H1 (cell line): Measurements from ENCODE around the gene UCHL5. TPM values are rescaled to one million over a fixed set of nuclear protein-coding genes. Genes with fewer than 3 reads are reported as not detected.

Experiments
- CTCF ChIA-PET: fragments of 300-600 bp; sonication (Branson Sonifier 250); formaldehyde crosslinking; loops from one replicate; lab custom pipeline; 2021; ENCODE audit not compliant: partially characterized antibody; lab: Charles Lee
- POLR2A ChIA-PET: fragments of 300-600 bp; sonication (Branson Sonifier 250); formaldehyde crosslinking; loops from one replicate; lab custom pipeline; 2021; ENCODE audit warnings: inconsistent platforms; ENCODE audit not compliant: partially characterized antibody; lab: Charles Lee
- DNase-seq, 2 experiments: peaks; one replicate each; pipeline versions ENCODE4 v3.0.0 to v3.0.0-alpha.2; 2010 to 2022; ENCODE audit warnings: low spot score in 2 of 2, low read depth in 1 of 2, mixed read lengths in 1 of 2
- FAIRE-seq: peaks from 2 replicates; lab custom pipeline; 2011; peaks lifted over from hg19 to GRCh38; lab: Jason Lieb, UNC
- H2AFZ ChIP-seq: 2 replicates; pipeline ENCODE4 v1.8.1; 2012; ENCODE audit warnings: low read length, inconsistent platforms
- H2AK5ac ChIP-seq: 2 replicates; pipeline ENCODE4 v1.6.1; 2013; ENCODE audit warnings: low read depth, low read length
- H2BK120ac ChIP-seq: replicated peaks from 2 replicates; pipeline ENCODE3; 2013; ENCODE audit warnings: low read depth, low read length, inconsistent platforms
- H2BK12ac ChIP-seq: 2 replicates; pipeline ENCODE4 v1.6.1; 2013; ENCODE audit warnings: low read depth, low read length
- H2BK15ac ChIP-seq: 2 replicates; pipeline ENCODE4 v1.6.1; 2013; ENCODE audit warnings: low read length
- H2BK20ac ChIP-seq: 2 replicates; pipeline ENCODE4 v1.6.1; 2013; ENCODE audit warnings: low read length
- H2BK5ac ChIP-seq: 2 replicates; pipeline ENCODE4 v1.6.1; 2013; ENCODE audit warnings: low read depth, low read length
- H3K14ac ChIP-seq: 2 replicates; pipeline ENCODE4 v1.6.1; 2013; ENCODE audit warnings: inconsistent platforms; ENCODE audit not compliant: insufficient read length
- H3K18ac ChIP-seq: 2 replicates; pipeline ENCODE4 v1.6.1; 2013; ENCODE audit warnings: low read length; ENCODE audit errors: extremely low read depth
- H3K23ac ChIP-seq: 2 replicates; pipeline ENCODE4 v1.6.1; 2013; ENCODE audit warnings: inconsistent platforms; ENCODE audit not compliant: insufficient read length
- H3K23me2 ChIP-seq: 2 replicates; pipeline ENCODE4 v1.6.1; 2013; ENCODE audit warnings: low read depth, low read length
- H3K27ac ChIP-seq: 2 replicates; pipeline ENCODE4 v1.6.1; 2011; ENCODE audit warnings: low read depth, low read length, inconsistent platforms
- H3K27me3 ChIP-seq, 4 experiments: replicated peaks in 1 of 4; 1 replicate in 1 of 4; 2 replicates in 3 of 4; pipeline versions ENCODE4 v1.6.1 to v1.8.1; 2011 to 2013; ENCODE audit warnings: low read length in 3 of 4, mild to moderate bottlenecking in 3 of 4, inconsistent platforms in 2 of 4, mixed read lengths in 2 of 4, moderate library complexity in 1 of 4; ENCODE audit not compliant: control insufficient read depth in 3 of 4, insufficient read depth in 3 of 4; ENCODE audit errors: extremely low read depth in 1 of 4
- H3K36me3 ChIP-seq, 4 experiments: 2 replicates each; pipeline versions ENCODE4 v1.6.1 to v1.8.1; 2011 to 2013; ENCODE audit warnings: mild to moderate bottlenecking in 4 of 4, low read length in 3 of 4, moderate library complexity in 2 of 4, control low read depth in 1 of 4, inconsistent platforms in 1 of 4; ENCODE audit not compliant: insufficient read depth in 4 of 4, control insufficient read depth in 2 of 4
- H3K4ac ChIP-seq: replicated peaks from 2 replicates; pipeline ENCODE3; 2013; ENCODE audit warnings: low read length, low read depth, mixed read lengths, inconsistent platforms; ENCODE audit not compliant: insufficient read length
- H3K4me1 ChIP-seq, 4 experiments: replicated peaks in 1 of 4; 1 replicate in 1 of 4; 2 replicates in 3 of 4; pipeline versions ENCODE4 v1.6.1 to v1.8.1; 2011 to 2013; ENCODE audit warnings: low read length in 3 of 4, inconsistent platforms in 2 of 4, mixed read lengths in 1 of 4; ENCODE audit not compliant: insufficient read depth in 4 of 4, control insufficient read depth in 3 of 4
- H3K4me2 ChIP-seq, 2 experiments: 2 replicates each; pipeline versions ENCODE4 v1.6.1 to v1.8.1; 2011 to 2013; ENCODE audit warnings: low read depth in 2 of 2, low read length in 2 of 2, control low read depth in 1 of 2, inconsistent platforms in 1 of 2, mild to moderate bottlenecking in 1 of 2; ENCODE audit not compliant: insufficient read depth in 1 of 2
- H3K4me3 ChIP-seq, 4 experiments: fragments of 200-600, 300-600 bp in 1 of 4; sonication (generic), shearing (Covaris generic), sonication (Bioruptor Twin) in 1 of 4; 2 replicates each; pipeline versions ENCODE4 v1.5.1 to v1.8.1; 2011 to 2016; ENCODE audit warnings: low read length in 4 of 4, low read depth in 3 of 4, control low read depth in 2 of 4, inconsistent platforms in 2 of 4, mild to moderate bottlenecking in 2 of 4, mixed read lengths in 1 of 4, moderate library complexity in 1 of 4; ENCODE audit not compliant: insufficient read depth in 2 of 4; ENCODE audit errors: extremely low read depth in 1 of 4
- H3K56ac ChIP-seq: replicated peaks from 2 replicates; pipeline ENCODE3; 2013; ENCODE audit warnings: low read depth, mild to moderate bottlenecking, mixed read lengths, low read length, inconsistent platforms; ENCODE audit not compliant: insufficient read length
- H3K79me1 ChIP-seq: 2 replicates; pipeline ENCODE4 v1.6.1; 2013; ENCODE audit warnings: low read depth, low read length, control low read depth
- H3K79me2 ChIP-seq, 2 experiments: 2 replicates each; pipeline versions ENCODE4 v1.6.1 to v1.8.1; 2012 to 2013; ENCODE audit warnings: low read length in 2 of 2, mild to moderate bottlenecking in 2 of 2, inconsistent platforms in 1 of 2; ENCODE audit not compliant: insufficient read depth in 2 of 2, control insufficient read depth in 1 of 2
- H3K9ac ChIP-seq, 4 experiments: replicated peaks in 1 of 4; 1 replicate in 1 of 4; 2 replicates in 3 of 4; pipeline versions ENCODE4 v1.6.1 to v1.8.1; 2011 to 2013; ENCODE audit warnings: low read depth in 3 of 4, low read length in 3 of 4, control low read depth in 2 of 4, mild to moderate bottlenecking in 2 of 4, moderate library complexity in 2 of 4, inconsistent platforms in 1 of 4; ENCODE audit errors: extremely low read depth in 1 of 4
- H3K9me3 ChIP-seq, 2 experiments: 2 replicates each; pipeline versions ENCODE4 v1.6.1 to v1.8.1; 2012 to 2013; ENCODE audit warnings: mild to moderate bottlenecking in 2 of 2, moderate library complexity in 2 of 2, control low read depth in 1 of 2, inconsistent platforms in 1 of 2, low read depth in 1 of 2, low read length in 1 of 2, mixed read lengths in 1 of 2; ENCODE audit not compliant: insufficient read depth in 2 of 2
- H4K20me1 ChIP-seq, 2 experiments: replicated peaks in 1 of 2; 2 replicates each; pipeline versions ENCODE3 to v1.8.1; 2011 to 2013; ENCODE audit warnings: inconsistent platforms in 2 of 2, low read length in 2 of 2, mild to moderate bottlenecking in 1 of 2; ENCODE audit not compliant: insufficient read depth in 2 of 2, control insufficient read depth in 1 of 2
- H4K5ac ChIP-seq: 2 replicates; pipeline ENCODE4 v1.6.1; 2013; ENCODE audit warnings: low read length, low read depth, mixed read lengths, inconsistent platforms; ENCODE audit not compliant: insufficient read length
- H4K8ac ChIP-seq: 2 replicates; pipeline ENCODE4 v1.8.0; 2013; ENCODE audit warnings: mild to moderate bottlenecking, moderate library complexity, low read length, inconsistent platforms; ENCODE audit not compliant: insufficient read depth; ENCODE audit errors: extremely low read depth
- H4K91ac ChIP-seq: replicated peaks from 2 replicates; pipeline ENCODE3; 2013; ENCODE audit warnings: low read length, mixed read lengths, inconsistent platforms; ENCODE audit not compliant: insufficient read length
- RAD21 ChIP-seq, 2 experiments: IDR thresholded peaks in 1 of 2; conservative IDR thresholded peaks in 1 of 2; 2 replicates each; pipeline ENCODE4 v1.6.1; 2011; ENCODE audit warnings: low read depth in 2 of 2, low read length in 2 of 2, improper control_type of control experiment in 1 of 2, inconsistent platforms in 1 of 2, mild to moderate bottlenecking in 1 of 2, moderate library complexity in 1 of 2
- ZNF274 ChIP-seq: IDR thresholded peaks from 2 replicates; pipeline ENCODE4 v1.7.0; 2012; ENCODE audit warnings: low read length, borderline replicate concordance; ENCODE audit errors: extremely low read depth
- WGBS, 2 experiments: shearing (Covaris generic) in 1 of 2; methylation state at CpG; one replicate each; pipeline versions ENCODE4 v1.1.6 to v1.1.7; 2013 to 2015; ENCODE audit warnings: low lambda C conversion rate in 2 of 2, mixed read lengths in 2 of 2, inconsistent platforms in 1 of 2, low coverage in 1 of 2, missing lambda C conversion rate in 1 of 2; ENCODE audit not compliant: insufficient replicate concordance in 2 of 2, insufficient coverage in 1 of 2, insufficient read length in 1 of 2; ENCODE audit errors: extremely low coverage in 1 of 2, missing lambda C conversion rate in 1 of 2; 5-methylcytosine and 5-hydroxymethylcytosine counted together
- long read RNA-seq, 2 experiments: library from RNA in 1 of 2; library from capped mRNA in 1 of 2; stranded (forward); transcript quantifications; one replicate each; pipeline ENCODE4 v2.0.0, GENCODE V29; 2021; ENCODE audit warnings: inconsistent platforms in 1 of 2
- polyA minus RNA-seq, 3 experiments: library from RNA; depleted of rRNA, polyadenylated mRNA; stranded (reverse); fragments of >200 nt; gene quantifications; 1 replicate in 2 of 3; 2 replicates in 1 of 3; pipeline ENCODE4 v1.2.3, GENCODE V29; 2011
- polyA plus RNA-seq, 7 experiments: library from polyadenylated mRNA; depleted of rRNA in 3 of 7; stranded (reverse) in 5 of 7; unstranded in 2 of 7; fragments of >200 nt in 5 of 7; fragments of 200-250 nt in 2 of 7; gene quantifications; 1 replicate in 5 of 7; 2 replicates in 1 of 7; 4 replicates in 1 of 7; pipeline versions ENCODE4 v1.2.1 to v1.2.3, GENCODE V29; 2011 to 2013; ENCODE audit warnings: missing spikeins in 2 of 7, mixed read lengths in 2 of 7
- total RNA-seq: library from RNA; stranded (reverse); fragmentation: NEBNext Ultra II Directional; extraction: Animal tissue kit (Norgen Biotek cat#: 25700); gene quantifications from 2 replicates; pipeline ENCODE4 v1.2.1, GENCODE V29; 2021

Gene UCHL5
- 34.4 and 40.0 TPM in 2 replicates for total RNA-seq
- polyA plus RNA-seq (2011; rRNA removed), result 6.2 and 12.0 TPM in 2 replicates
- polyA plus RNA-seq (2011; cell fraction: cytosol; rRNA removed), result 20.9 TPM
- 8.6 TPM for polyA plus RNA-seq (2011; cell fraction: nucleus; rRNA removed)
- polyA plus RNA-seq (2012, experiment 1 of 2), result 22.9 to 36.8 TPM (median 24.6 TPM) in 4 replicates
- polyA plus RNA-seq (2012, experiment 2 of 2), result 5.2 TPM
- 34.0 TPM for polyA plus RNA-seq (2013, experiment 1 of 2)
- 32.8 TPM for polyA plus RNA-seq (2013, experiment 2 of 2)
- 16.0 and 16.3 TPM in 2 replicates for polyA minus RNA-seq (2011; rRNA and poly(A)+ RNA removed)
- 18.9 TPM for polyA minus RNA-seq (2011; cell fraction: cytosol; rRNA and poly(A)+ RNA removed)
- polyA minus RNA-seq (2011; cell fraction: nucleus; rRNA and poly(A)+ RNA removed), result 38.1 TPM
- long read RNA-seq, experiment 1, full-length matches to known transcripts, result 8 of 52 reads
- long read RNA-seq, experiment 1, partial matches to known transcripts, result 22 of 52 reads
- long read RNA-seq, experiment 1, other reads (novel, unspliced or antisense), result 22 of 52 reads
- long read RNA-seq, experiment 2, full-length matches to known transcripts, result 76 of 107 reads
- long read RNA-seq, experiment 2, partial matches to known transcripts, result 2 of 107 reads
- long read RNA-seq, experiment 2, other reads (novel, unspliced or antisense), result 29 of 107 reads

GRCh38 chr1:193059282-193060114 is at the start of gene UCHL5, which contains the start of gene RO60:
TSS of gene UCHL5 (minus strand) at chr1:193059360. CDS start at chr1:193059260, 100 bp downstream.
TSS of gene RO60 (plus strand) at chr1:193059612. CDS start at chr1:193069055, 9,443 bp downstream.
- WGBS, 2 experiments, result 1% methylated on average over 64 of the region's 74 CpGs; no CpG with 5 or more reads in 1 of the 2 experiments
- peak; percentile 0 to 12; a peak in 2 of 4 replicates for TF ChIP-seq RAD21 (IDR thresholded peaks at IDR 0.05 in 1 of 2, conservative IDR thresholded peaks at IDR 0.05 in 1 of 2; ENCODE audit: low read depth in 2 of 2, low read length in 2 of 2)
- TF ChIP-seq ZNF274, result no peak

More at GRCh38 chr1:193059282-193060114, at the start of gene UCHL5, which contains the start of gene RO60:
- peak within 1 kb of the TSS; percentile 95 to 98 (median 96) for H3K9ac ChIP-seq
- ChIA-PET POLR2A (interaction anchor here (0.6 to 2.2 kb wide), 16 partner anchors 11 to 584 kb away, joined by 3 to 15 read pairs (median 4); partner anchors contain the start of genes CDC73, GLRX2 and RGS2), CTCF (interaction anchor here (0.9 to 1.7 kb wide), 3 partner anchors 10 to 252 kb away, joined by 3 to 11 read pairs (median 4); no protein-coding TSS in a partner anchor)
- peaks cover 9% of the 10 kb centered on the region; the same call in 1 of the 2 replicates for H3K79me1 ChIP-seq
- peak within 1 kb of the TSS; percentile 87 to 91 for H3K4me2 ChIP-seq
- H3K23me2 ChIP-seq, result peaks cover 9% of the 10 kb centered on the region
- peak within 1 kb of the TSS; percentile 98 for H3K4ac ChIP-seq
- H2AK5ac ChIP-seq, result peak within 1 kb of the TSS; percentile 45; the same call in 1 of the 2 replicates
- no peak within 1 kb of the TSS for H2BK20ac ChIP-seq
- H4K91ac ChIP-seq, result peak within 1 kb of the TSS; percentile 82
- peaks cover 5 to 10% of the 10 kb centered on the region in 2 experiments for H4K20me1 ChIP-seq
- H3K18ac ChIP-seq, result peak within 1 kb of the TSS; percentile 99
- peak within 1 kb of the TSS; percentile 93 for H2BK12ac ChIP-seq
- H3K14ac ChIP-seq, result peak within 1 kb of the TSS; percentile 94
- peak within 1 kb of the TSS; percentile 94 to 96 (median 94) for H3K4me3 ChIP-seq
- H2BK15ac ChIP-seq, result peak within 1 kb of the TSS; percentile 83; the same call in 1 of the 2 replicates
- peak within 1 kb of the TSS; percentile 87 for H3K56ac ChIP-seq
- H3K79me2 ChIP-seq, result peaks cover 20 to 88% of the 10 kb centered on the region in 2 experiments
- H2AFZ ChIP-seq, result peak within 1 kb of the TSS; percentile 43
- no peak for FAIRE-seq
- H2BK5ac ChIP-seq, result peak within 1 kb of the TSS; percentile 95
- H4K5ac ChIP-seq, result peak within 1 kb of the TSS; percentile 95
- no peaks in the 10 kb centered on the region for H3K9me3 ChIP-seq
- peak; percentile 93 to 94 for DNase-seq
- no peaks in the 10 kb centered on the region for H3K27me3 ChIP-seq
- no peaks in the 10 kb centered on the region for H3K36me3 ChIP-seq
- H4K8ac ChIP-seq, result peak within 1 kb of the TSS; percentile 98
- peak within 1 kb of the TSS; percentile 92 for H2BK120ac ChIP-seq
- peak within 1 kb of the TSS; percentile 92 for H3K27ac ChIP-seq
- H3K23ac ChIP-seq, result no peak within 1 kb of the TSS
- H3K4me1 ChIP-seq, result peaks cover 0 to 5% (median 3%) of the 10 kb centered on the region in 4 experiments; a peak in 3 of 7 replicates
